Type B pancreatic cell (in vitro differentiated cells): ENCODE data around the gene CCDC18. TPM values are rescaled to one million over a fixed set of nuclear protein-coding genes. Genes with fewer than 3 reads are reported as not detected.

Experiments used
- DNase-seq: peaks from one replicate; pipeline ENCODE4 v3.0.0; 2021; ENCODE audit warnings: mixed read lengths; ENCODE audit not compliant: unreplicated experiment; ENCODE audit errors: extremely low spot score
- H3K27ac Mint-ChIP-seq: 2 replicates; pipeline ENCODE4 v1.8.0; 2021; ENCODE audit warnings: mild to moderate bottlenecking, mixed read lengths
- H3K27me3 Mint-ChIP-seq: 2 replicates; pipeline ENCODE4 v1.8.0; 2021; ENCODE audit warnings: mixed read lengths
- H3K36me3 Mint-ChIP-seq: 2 replicates; pipeline ENCODE4 v1.8.0; 2021; ENCODE audit warnings: mixed read lengths
- H3K4me1 Mint-ChIP-seq: one replicate; pipeline ENCODE4 v1.8.0; 2021; ENCODE audit warnings: mixed read lengths; ENCODE audit not compliant: unreplicated experiment
- H3K4me3 Mint-ChIP-seq: 2 replicates; pipeline ENCODE4 v1.8.0; 2021; ENCODE audit warnings: mild to moderate bottlenecking, mixed read lengths
- H3K9me3 Mint-ChIP-seq: 2 replicates; pipeline ENCODE4 v1.8.0; 2021; ENCODE audit warnings: mixed read lengths
- CTCF ChIP-seq: fragments of 200-600 bp; sonication (generic); conservative IDR thresholded peaks from 2 replicates; pipeline ENCODE4 v1.5.0; 2021; ENCODE audit warnings: antibody characterized with exemption, mild to moderate bottlenecking
- total RNA-seq: library from RNA; stranded (reverse); gene quantifications from 2 replicates; pipeline ENCODE4 v1.2.1, GENCODE V29; 2021; ENCODE audit warnings: low replicate concordance

The CCDC18 gene
- total RNA-seq, 1 donor from 2014 or later = 13.3 TPM

- Mint-ChIP-seq H3K4me3 (peak overlapping the region; percentile 63), H3K36me3 (peaks cover 12% of the 10 kb centered on the region), H3K4me1 (peaks cover 3% of the 10 kb centered on the region), H3K27me3 (no peaks in the 10 kb centered on the region), H3K27ac (peak overlapping the region; percentile 79), H3K9me3 (no peaks in the 10 kb centered on the region)
- no peak for TF ChIP-seq CTCF
- DNase-seq = no peak
Observed at GRCh38 chr1:93323185-93323820, 142.8 kb downstream of the CCDC18 start.

- TF ChIP-seq CTCF = no peak
- Mint-ChIP-seq H3K27me3 (no peaks in the 10 kb centered on the region), H3K9me3 (no peaks in the 10 kb centered on the region), H3K27ac (peak overlapping the region; percentile 67), H3K4me1 (peaks cover 6% of the 10 kb centered on the region), H3K4me3 (peak overlapping the region; percentile 51), H3K36me3 (peaks cover 9% of the 10 kb centered on the region)
- no peak for DNase-seq
Observed at GRCh38 chr1:93324486-93325464, 144.3 kb downstream of the CCDC18 start.

Other genes with a start within 250 kb of the CCDC18 start
- gene DIPK1A, start 219.3 kb upstream of the CCDC18 start, total RNA-seq = 4.6 and 9.8 TPM in 2 replicates
- 39.4 and 67.8 TPM in 2 replicates for gene MTF2, start 101.4 kb upstream of the CCDC18 start, total RNA-seq
- gene TMED5, start 311 bp upstream of the CCDC18 start, total RNA-seq = 36.8 and 43.0 TPM in 2 replicates
- 47.3 and 49.0 TPM in 2 replicates for gene DR1, start 165.2 kb downstream of the CCDC18 start, total RNA-seq